ENCODE results near the gene TBX4. TPM values are rescaled to one million over a fixed set of nuclear protein-coding genes. Genes with fewer than 3 reads are reported as not detected.
A peak's percentile ranks its signal among the peaks of the same experiment; 100 is the strongest.

TBX4 gene
- total and polyA plus RNA-seq, 2 of the 13 experiments (the other 11 are each of a cell fraction or from before 2014, with no cell fraction given), result 0.11 to 1.1 TPM

DNA sequence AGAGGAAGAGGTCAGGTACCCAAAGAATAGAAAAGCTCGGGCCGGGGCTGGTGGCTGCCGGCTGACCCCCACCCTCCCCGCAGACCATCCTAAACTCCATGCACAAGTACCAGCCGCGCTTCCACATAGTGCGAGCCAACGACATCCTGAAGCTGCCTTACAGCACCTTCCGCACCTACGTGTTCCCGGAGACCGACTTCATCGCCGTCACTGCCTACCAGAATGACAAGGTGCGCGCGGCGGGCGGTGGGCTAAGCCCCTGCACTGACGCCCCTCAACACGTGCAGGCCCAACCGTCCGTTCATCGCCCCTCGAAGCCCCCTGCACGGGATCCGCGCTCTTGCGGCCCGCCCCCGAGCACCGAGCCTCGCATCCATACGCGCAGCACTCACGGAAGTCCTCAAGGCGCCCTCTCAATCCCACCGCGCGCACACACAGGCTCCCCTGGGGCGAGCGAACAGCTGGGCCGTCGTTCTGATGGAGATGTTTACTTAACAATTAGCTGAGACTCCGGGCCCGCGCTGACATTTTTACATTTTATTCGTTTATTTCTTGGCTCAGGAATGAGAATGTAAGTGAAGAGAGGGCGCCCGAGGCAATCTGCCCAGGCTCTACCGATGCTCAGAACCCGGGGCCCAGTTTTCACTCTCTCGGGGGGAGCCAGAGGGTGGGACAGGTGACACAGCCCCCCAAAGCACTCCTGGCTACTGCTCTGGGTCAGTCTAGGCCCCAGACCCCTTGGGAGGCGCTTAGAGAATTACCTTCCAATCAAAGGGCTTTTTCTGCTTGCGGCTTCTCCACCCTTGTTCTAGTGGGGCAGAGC, 49.0 kb upstream of the TBX4 start (continued):
- TF ChIP-seq, protein P1, sequence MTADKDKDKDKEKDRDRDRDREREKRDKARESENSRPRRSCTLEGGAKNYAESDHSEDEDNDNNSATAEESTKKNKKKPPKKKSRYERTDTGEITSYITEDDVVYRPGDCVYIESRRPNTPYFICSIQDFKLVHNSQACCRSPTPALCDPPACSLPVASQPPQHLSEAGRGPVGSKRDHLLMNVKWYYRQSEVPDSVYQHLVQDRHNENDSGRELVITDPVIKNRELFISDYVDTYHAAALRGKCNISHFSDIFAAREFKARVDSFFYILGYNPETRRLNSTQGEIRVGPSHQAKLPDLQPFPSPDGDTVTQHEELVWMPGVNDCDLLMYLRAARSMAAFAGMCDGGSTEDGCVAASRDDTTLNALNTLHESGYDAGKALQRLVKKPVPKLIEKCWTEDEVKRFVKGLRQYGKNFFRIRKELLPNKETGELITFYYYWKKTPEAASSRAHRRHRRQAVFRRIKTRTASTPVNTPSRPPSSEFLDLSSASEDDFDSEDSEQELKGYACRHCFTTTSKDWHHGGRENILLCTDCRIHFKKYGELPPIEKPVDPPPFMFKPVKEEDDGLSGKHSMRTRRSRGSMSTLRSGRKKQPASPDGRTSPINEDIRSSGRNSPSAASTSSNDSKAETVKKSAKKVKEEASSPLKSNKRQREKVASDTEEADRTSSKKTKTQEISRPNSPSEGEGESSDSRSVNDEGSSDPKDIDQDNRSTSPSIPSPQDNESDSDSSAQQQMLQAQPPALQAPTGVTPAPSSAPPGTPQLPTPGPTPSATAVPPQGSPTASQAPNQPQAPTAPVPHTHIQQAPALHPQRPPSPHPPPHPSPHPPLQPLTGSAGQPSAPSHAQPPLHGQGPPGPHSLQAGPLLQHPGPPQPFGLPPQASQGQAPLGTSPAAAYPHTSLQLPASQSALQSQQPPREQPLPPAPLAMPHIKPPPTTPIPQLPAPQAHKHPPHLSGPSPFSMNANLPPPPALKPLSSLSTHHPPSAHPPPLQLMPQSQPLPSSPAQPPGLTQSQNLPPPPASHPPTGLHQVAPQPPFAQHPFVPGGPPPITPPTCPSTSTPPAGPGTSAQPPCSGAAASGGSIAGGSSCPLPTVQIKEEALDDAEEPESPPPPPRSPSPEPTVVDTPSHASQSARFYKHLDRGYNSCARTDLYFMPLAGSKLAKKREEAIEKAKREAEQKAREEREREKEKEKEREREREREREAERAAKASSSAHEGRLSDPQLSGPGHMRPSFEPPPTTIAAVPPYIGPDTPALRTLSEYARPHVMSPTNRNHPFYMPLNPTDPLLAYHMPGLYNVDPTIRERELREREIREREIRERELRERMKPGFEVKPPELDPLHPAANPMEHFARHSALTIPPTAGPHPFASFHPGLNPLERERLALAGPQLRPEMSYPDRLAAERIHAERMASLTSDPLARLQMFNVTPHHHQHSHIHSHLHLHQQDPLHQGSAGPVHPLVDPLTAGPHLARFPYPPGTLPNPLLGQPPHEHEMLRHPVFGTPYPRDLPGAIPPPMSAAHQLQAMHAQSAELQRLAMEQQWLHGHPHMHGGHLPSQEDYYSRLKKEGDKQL (CRISPR knock-in tag; IDR thresholded peaks at IDR 0.05; ENCODE audit: low read depth), result no peak
- TF ChIP-seq ZNF75D (CRISPR knock-in tag; IDR thresholded peaks at IDR 0.05; ENCODE audit: borderline replicate concordance), result no peak
- no peak for TF ChIP-seq STAT5B (CRISPR knock-in tag; IDR thresholded peaks at IDR 0.05)
- no peak for TF ChIP-seq PHB2 (IDR thresholded peaks at IDR 0.05; ENCODE audit: partially characterized antibody)
- no peak for TF ChIP-seq PRMT3 (CRISPR knock-in tag; IDR thresholded peaks at IDR 0.05; ENCODE audit: borderline replicate concordance, low read depth)
- TF ChIP-seq ZNF567 (CRISPR knock-in tag; IDR thresholded peaks at IDR 0.05; ENCODE audit: borderline replicate concordance), result no peak
- no peak for TF ChIP-seq TMF1 (CRISPR knock-in tag; IDR thresholded peaks at IDR 0.05; ENCODE audit: low read depth)
- no peak for TF ChIP-seq ZNF563 (CRISPR knock-in tag; IDR thresholded peaks at IDR 0.05)
- TF ChIP-seq ZC3H4 (CRISPR knock-in tag; IDR thresholded peaks at IDR 0.05; ENCODE audit: borderline replicate concordance), result no peak
- no peak for TF ChIP-seq SETDB1 (CRISPR knock-in tag; IDR thresholded peaks at IDR 0.05; ENCODE audit: borderline replicate concordance)
- no peak for TF ChIP-seq ZNF782 (CRISPR knock-in tag; IDR thresholded peaks at IDR 0.05; ENCODE audit: borderline replicate concordance)
- TF ChIP-seq ZBTB38 (CRISPR knock-in tag; IDR thresholded peaks at IDR 0.05), result peak; percentile 45; the same call in 1 of the 2 replicates
- no peak for TF ChIP-seq HMGA1 (CRISPR knock-in tag; conservative IDR thresholded peaks at IDR 0.05)
- TF ChIP-seq, protein P2, sequence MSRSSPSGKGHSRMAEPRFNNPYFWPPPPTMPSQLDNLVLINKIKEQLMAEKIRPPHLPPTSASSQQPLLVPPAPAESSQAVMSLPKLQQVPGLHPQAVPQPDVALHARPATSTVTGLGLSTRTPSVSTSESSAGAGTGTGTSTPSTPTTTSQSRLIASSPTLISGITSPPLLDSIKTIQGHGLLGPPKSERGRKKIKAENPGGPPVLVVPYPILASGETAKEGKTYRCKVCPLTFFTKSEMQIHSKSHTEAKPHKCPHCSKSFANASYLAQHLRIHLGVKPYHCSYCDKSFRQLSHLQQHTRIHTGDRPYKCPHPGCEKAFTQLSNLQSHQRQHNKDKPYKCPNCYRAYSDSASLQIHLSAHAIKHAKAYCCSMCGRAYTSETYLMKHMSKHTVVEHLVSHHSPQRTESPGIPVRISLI (CRISPR knock-in tag; IDR thresholded peaks at IDR 0.05; ENCODE audit: borderline replicate concordance), result no peak

All from HepG2 (cell line).